ENCODE measurements around the gene DNAJC7. TPM values are rescaled to one million over a fixed set of nuclear protein-coding genes. Genes with fewer than 3 reads are reported as not detected.

Gene DNAJC7
- total RNA-seq, 1 donor, result 75.3 TPM

DNA sequence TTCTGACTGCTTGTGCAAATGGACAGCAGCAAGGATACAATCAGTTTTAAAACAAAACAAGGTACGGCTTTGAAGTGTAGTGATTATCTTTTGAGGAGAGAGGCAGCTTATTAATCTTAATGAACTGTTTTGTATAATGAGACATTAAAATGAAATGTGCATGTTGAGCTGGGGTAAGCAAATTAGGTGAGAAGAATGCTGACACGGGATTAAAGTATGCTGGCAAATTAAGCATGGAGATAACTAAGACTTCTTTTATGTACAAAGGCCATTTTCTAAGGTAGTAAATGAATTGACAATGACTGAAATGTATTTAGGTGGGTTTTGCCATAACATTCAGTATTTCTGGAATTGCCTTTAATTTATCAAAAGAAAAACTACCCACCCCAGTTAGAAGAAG is 18.7 kb downstream of the DNAJC7 start:
- Histone ChIP-seq H3K4me1 (ENCODE audit: insufficient read depth, low read length) (peaks cover 31% of the 10 kb centered on the region), H3K9me3 (ENCODE audit: low read depth, low read length) (no peaks in the 10 kb centered on the region), H4K20me1 (ENCODE audit: insufficient read depth, low read length) (peaks cover 30% of the 10 kb centered on the region), H3K79me2 (ENCODE audit: insufficient read depth, low read length) (peaks cover 60% of the 10 kb centered on the region), H3K36me3 (ENCODE audit: insufficient read depth, low read length) (peaks cover 73% of the 10 kb centered on the region), H3K4me2 (ENCODE audit: insufficient read depth, low read length) (no peak overlapping the region), H2AFZ (ENCODE audit: low read length) (no peak overlapping the region), H3K27ac (ENCODE audit: low read depth, low read length) (no peak overlapping the region), H3K27me3 (ENCODE audit: insufficient read depth, low read length) (no peaks in the 10 kb centered on the region), H3K4me3 (ENCODE audit: insufficient read depth, low read length) (no peak overlapping the region)
- TF ChIP-seq, protein P1, sequence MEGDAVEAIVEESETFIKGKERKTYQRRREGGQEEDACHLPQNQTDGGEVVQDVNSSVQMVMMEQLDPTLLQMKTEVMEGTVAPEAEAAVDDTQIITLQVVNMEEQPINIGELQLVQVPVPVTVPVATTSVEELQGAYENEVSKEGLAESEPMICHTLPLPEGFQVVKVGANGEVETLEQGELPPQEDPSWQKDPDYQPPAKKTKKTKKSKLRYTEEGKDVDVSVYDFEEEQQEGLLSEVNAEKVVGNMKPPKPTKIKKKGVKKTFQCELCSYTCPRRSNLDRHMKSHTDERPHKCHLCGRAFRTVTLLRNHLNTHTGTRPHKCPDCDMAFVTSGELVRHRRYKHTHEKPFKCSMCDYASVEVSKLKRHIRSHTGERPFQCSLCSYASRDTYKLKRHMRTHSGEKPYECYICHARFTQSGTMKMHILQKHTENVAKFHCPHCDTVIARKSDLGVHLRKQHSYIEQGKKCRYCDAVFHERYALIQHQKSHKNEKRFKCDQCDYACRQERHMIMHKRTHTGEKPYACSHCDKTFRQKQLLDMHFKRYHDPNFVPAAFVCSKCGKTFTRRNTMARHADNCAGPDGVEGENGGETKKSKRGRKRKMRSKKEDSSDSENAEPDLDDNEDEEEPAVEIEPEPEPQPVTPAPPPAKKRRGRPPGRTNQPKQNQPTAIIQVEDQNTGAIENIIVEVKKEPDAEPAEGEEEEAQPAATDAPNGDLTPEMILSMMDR (IDR thresholded peaks at IDR 0.05; ENCODE audit: extremely low read depth, low read depth, low read length), result no peak
- no peak for DNase-seq (ENCODE audit: insufficient read length, low spot score, missing footprints)

DNA sequence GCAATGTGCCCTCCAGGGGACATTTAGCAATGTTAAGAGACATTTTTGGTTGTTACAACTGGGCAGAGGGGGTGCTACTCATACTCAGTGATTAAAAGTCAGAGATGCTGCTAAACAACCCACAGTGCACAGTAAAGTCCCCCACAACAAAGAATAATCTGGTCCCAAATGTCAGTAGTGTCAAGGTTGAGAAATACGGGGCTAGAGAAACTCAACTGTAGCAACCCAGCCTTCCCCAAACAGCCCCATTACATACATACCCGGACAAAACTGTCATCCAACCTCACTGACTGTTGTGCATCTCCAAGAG is 20.4 kb downstream of the DNAJC7 start:
- Histone ChIP-seq H3K4me2 (ENCODE audit: insufficient read depth, low read length) (peak overlapping the region; percentile 59), H3K4me3 (ENCODE audit: insufficient read depth, low read length) (peak overlapping the region; percentile 35), H3K27me3 (ENCODE audit: insufficient read depth, low read length) (no peaks in the 10 kb centered on the region), H3K9me3 (ENCODE audit: low read depth, low read length) (no peaks in the 10 kb centered on the region), H3K79me2 (ENCODE audit: insufficient read depth, low read length) (peaks cover 47% of the 10 kb centered on the region), H3K36me3 (ENCODE audit: insufficient read depth, low read length) (peaks cover 80% of the 10 kb centered on the region), H2AFZ (ENCODE audit: low read length) (no peak overlapping the region), H3K27ac (ENCODE audit: low read depth, low read length) (peak overlapping the region; percentile 76), H4K20me1 (ENCODE audit: insufficient read depth, low read length) (peaks cover 19% of the 10 kb centered on the region), H3K4me1 (ENCODE audit: insufficient read depth, low read length) (peaks cover 21% of the 10 kb centered on the region)
- TF ChIP-seq, protein P1 (IDR thresholded peaks at IDR 0.05; ENCODE audit: extremely low read depth, low read depth, low read length), result no peak
- no peak for DNase-seq (ENCODE audit: insufficient read length, low spot score, missing footprints)

DNA sequence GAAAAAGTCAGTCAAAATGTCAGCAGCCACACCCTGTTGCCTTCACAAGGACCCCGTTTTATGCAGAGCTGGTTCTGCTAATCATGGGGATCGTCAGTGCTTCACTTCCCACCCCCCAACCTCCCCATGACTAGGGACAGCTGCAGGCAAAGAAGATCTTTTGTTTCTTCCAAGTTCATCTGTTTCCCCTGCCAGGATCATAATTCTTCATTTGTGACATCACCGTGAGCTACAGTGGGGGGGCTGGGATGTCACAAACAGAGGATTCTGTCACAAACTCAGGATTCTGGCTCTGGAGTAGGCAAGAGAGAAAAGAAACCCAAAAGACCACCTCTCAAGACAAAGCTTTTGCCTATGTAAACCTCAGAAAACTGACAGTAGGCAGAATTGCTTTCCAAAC is 24.7 kb downstream of the DNAJC7 start:
- H3K36me3 ChIP-seq (ENCODE audit: insufficient read depth, low read length), result peaks cover 88% of the 10 kb centered on the region
- TF ChIP-seq, protein P1 (IDR thresholded peaks at IDR 0.05; ENCODE audit: extremely low read depth, low read depth, low read length), result no peak
- no peaks in the 10 kb centered on the region for H3K9me3 ChIP-seq (ENCODE audit: low read depth, low read length)
- H3K4me3 ChIP-seq (ENCODE audit: insufficient read depth, low read length), result no peak overlapping the region
- peaks cover 31% of the 10 kb centered on the region for H3K79me2 ChIP-seq (ENCODE audit: insufficient read depth, low read length)
- H2AFZ ChIP-seq (ENCODE audit: low read length), result no peak overlapping the region
- DNase-seq (ENCODE audit: insufficient read length, low spot score, missing footprints), result peak; percentile 48
- H3K27ac ChIP-seq (ENCODE audit: low read depth, low read length), result peak overlapping the region; percentile 39
- no peaks in the 10 kb centered on the region for H3K27me3 ChIP-seq (ENCODE audit: insufficient read depth, low read length)
- H4K20me1 ChIP-seq (ENCODE audit: insufficient read depth, low read length), result peaks cover 7% of the 10 kb centered on the region
- no peak overlapping the region for H3K4me2 ChIP-seq (ENCODE audit: insufficient read depth, low read length)
- H3K4me1 ChIP-seq (ENCODE audit: insufficient read depth, low read length), result peaks cover 21% of the 10 kb centered on the region

DNA sequence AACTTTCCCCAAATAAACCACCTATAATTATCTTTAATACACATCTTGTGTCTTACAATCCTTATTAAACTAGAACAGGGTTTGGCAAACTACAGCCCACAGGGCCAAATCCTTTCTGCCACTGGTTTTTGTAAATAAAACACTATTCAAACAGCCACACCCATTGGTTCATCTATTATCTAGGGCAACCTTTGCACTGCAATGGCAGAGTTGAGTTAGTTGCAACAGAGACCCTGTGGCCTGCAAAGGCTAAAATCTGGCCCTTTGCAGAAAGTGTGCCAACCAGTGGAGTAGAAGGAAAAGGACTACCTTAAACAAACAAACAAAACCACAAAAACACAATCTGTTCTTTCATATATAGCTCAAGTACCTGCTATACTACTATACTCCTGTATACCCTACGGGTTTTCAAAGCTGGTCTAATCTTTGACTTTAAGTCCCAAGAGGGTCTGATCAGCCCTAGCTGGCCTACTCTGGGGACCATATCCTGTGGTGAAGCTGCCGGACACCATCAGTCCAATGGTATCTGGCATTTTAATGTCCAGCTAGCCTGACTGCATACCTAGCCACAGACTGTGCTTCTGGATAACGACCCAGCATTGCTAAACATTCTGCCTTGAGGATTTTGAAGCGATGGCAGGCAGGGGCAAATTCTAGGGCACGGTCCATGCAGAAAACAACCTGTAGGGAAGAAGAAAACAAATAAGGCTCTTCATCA is 27.4 kb downstream of the DNAJC7 start:
- TF ChIP-seq, protein P1 (IDR thresholded peaks at IDR 0.05; ENCODE audit: extremely low read depth, low read depth, low read length), result no peak
- Histone ChIP-seq H2AFZ (ENCODE audit: low read length) (no peak overlapping the region), H4K20me1 (ENCODE audit: insufficient read depth, low read length) (peaks cover 10% of the 10 kb centered on the region), H3K27ac (ENCODE audit: low read depth, low read length) (no peak overlapping the region), H3K4me3 (ENCODE audit: insufficient read depth, low read length) (no peak overlapping the region), H3K4me2 (ENCODE audit: insufficient read depth, low read length) (no peak overlapping the region), H3K9me3 (ENCODE audit: low read depth, low read length) (no peaks in the 10 kb centered on the region), H3K79me2 (ENCODE audit: insufficient read depth, low read length) (peaks cover 22% of the 10 kb centered on the region), H3K27me3 (ENCODE audit: insufficient read depth, low read length) (no peaks in the 10 kb centered on the region), H3K36me3 (ENCODE audit: insufficient read depth, low read length) (peaks cover 90% of the 10 kb centered on the region), H3K4me1 (ENCODE audit: insufficient read depth, low read length) (peaks cover 4% of the 10 kb centered on the region)
- no peak for DNase-seq (ENCODE audit: insufficient read length, low spot score, missing footprints)

All from osteoblast (primary cell).